ENCODE measurements around the gene L1CAM.

DNA sequence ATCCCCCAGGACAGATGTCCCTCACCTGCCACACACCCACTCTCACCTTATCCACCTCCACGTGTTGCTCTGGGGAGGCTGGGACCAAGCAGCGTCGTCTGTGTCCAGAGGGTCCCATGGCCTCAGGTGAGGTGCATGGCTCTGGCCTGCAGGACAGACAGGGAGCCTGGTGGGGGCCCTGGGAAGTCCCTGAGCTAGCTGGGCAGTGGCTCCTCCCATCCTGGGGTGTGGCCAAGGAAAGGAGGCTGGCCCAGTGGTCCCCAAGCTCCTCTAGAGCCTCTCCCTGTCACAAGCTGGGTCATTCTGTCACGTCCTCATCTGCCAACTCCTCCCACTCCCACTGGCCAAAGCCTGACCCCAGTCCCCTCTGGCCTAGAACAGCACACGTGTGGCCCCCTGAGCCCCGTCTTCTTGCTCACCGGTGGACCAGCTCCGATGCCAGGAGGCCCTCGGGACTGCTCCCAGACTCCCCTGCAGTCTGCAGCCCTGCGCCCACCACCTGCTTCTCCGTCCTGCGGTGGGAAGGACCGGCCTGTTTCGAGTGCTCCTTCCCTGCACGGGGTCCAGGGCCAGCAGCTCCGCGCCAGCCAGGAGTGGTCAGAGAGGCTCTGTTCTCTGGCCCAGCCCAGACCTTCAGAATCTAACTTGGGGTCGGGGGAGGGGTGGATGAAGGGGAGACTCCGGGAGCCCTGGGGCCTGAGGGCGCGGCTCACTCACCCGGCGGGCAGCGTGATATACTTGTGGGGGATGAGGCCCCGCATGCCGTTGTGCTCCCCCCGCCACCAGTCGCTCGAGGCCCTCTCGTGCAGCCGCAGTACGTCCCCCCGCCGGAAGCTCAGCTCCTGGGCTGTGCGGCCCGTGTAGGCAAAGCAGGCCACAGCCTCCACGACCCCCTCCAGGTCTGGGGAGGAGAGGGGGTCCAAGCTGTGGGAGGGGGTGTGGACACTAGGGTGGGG lies 23.3 kb upstream of the L1CAM start:
- TF ChIP-seq, protein P1, sequence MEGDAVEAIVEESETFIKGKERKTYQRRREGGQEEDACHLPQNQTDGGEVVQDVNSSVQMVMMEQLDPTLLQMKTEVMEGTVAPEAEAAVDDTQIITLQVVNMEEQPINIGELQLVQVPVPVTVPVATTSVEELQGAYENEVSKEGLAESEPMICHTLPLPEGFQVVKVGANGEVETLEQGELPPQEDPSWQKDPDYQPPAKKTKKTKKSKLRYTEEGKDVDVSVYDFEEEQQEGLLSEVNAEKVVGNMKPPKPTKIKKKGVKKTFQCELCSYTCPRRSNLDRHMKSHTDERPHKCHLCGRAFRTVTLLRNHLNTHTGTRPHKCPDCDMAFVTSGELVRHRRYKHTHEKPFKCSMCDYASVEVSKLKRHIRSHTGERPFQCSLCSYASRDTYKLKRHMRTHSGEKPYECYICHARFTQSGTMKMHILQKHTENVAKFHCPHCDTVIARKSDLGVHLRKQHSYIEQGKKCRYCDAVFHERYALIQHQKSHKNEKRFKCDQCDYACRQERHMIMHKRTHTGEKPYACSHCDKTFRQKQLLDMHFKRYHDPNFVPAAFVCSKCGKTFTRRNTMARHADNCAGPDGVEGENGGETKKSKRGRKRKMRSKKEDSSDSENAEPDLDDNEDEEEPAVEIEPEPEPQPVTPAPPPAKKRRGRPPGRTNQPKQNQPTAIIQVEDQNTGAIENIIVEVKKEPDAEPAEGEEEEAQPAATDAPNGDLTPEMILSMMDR (IDR thresholded peaks at IDR 0.05; ENCODE audit: poor library complexity), result no peak
- TF ChIP-seq EZH2phosphoT487 (IDR thresholded peaks at IDR 0.05; ENCODE audit: low read depth, severe bottlenecking, unreplicated experiment), result no peak
